GM18502 (cell line): ENCODE data around the gene GPR78.

ENCODE experiments used
- ATAC-seq: cut with Tn5 transposase; IDR thresholded peaks from one replicate; pipeline ENCODE4 v1.9.1; 2021; ENCODE audit warnings: mild to moderate bottlenecking; ENCODE audit not compliant: unreplicated experiment, poor library complexity

GPR78 gene

GRCh38 chr4:8597319-8597718 lies 17.1 kb downstream of the GPR78 start:
- no peak for ATAC-seq

GRCh38 chr4:8597791-8598190 lies 17.6 kb downstream of the GPR78 start:
- ATAC-seq = no peak

- no peak for ATAC-seq
Observed at GRCh38 chr4:8598391-8599090, 18.3 kb downstream of the GPR78 start.

GRCh38 chr4:8599091-8599460 lies 18.9 kb downstream of the GPR78 start:
- ATAC-seq = no peak

GRCh38 chr4:8599657-8600056 lies 19.5 kb downstream of the GPR78 start:
- ATAC-seq = no peak

- ATAC-seq = no peak
Observed at GRCh38 chr4:8600266-8600665, 20.1 kb downstream of the GPR78 start.

- no peak for ATAC-seq
Observed at GRCh38 chr4:8600686-8601085, 20.5 kb downstream of the GPR78 start.

GRCh38 chr4:8601086-8601485 lies 20.9 kb downstream of the GPR78 start:
- no peak for ATAC-seq

- no peak for ATAC-seq
Observed at GRCh38 chr4:8601556-8601955, 21.4 kb downstream of the GPR78 start.

GRCh38 chr4:8602686-8603430 lies 22.7 kb downstream of the GPR78 start:
- no peak for ATAC-seq

- no peak for ATAC-seq
Observed at GRCh38 chr4:8603931-8604330, 23.7 kb downstream of the GPR78 start.

- no peak for ATAC-seq
Observed at GRCh38 chr4:8605289-8605688, 25.1 kb downstream of the GPR78 start.

GRCh38 chr4:8606476-8606875 lies 26.3 kb downstream of the GPR78 start:
- ATAC-seq = no peak

GRCh38 chr4:8606966-8607365 lies 26.8 kb downstream of the GPR78 start:
- ATAC-seq = no peak

GRCh38 chr4:8607603-8608481 lies 27.6 kb downstream of the GPR78 start:
- ATAC-seq = peak; percentile 48

GRCh38 chr4:8608714-8609391 lies 28.7 kb downstream of the GPR78 start:
- no peak for ATAC-seq

GRCh38 chr4:8609406-8609805 lies 29.2 kb downstream of the GPR78 start:
- no peak for ATAC-seq

GRCh38 chr4:8609824-8610350 lies 29.7 kb downstream of the GPR78 start:
- ATAC-seq = no peak

GRCh38 chr4:8610858-8611616 lies 30.8 kb downstream of the GPR78 start:
- no peak for ATAC-seq

GRCh38 chr4:8612646-8613045 lies 32.5 kb downstream of the GPR78 start:
- no peak for ATAC-seq
